GM19025 (cell line): ENCODE measurements around the gene SNAPC1.
"Not testable (repeated sequence)": the region's sequence is repeated elsewhere in the genome, so short reads cannot be mapped to it uniquely, and the experiment has no call there.

Source experiments
- ATAC-seq: cut with Tn5 transposase; IDR thresholded peaks from one replicate; pipeline ENCODE4 v1.9.1; 2021; ENCODE audit warnings: mild to moderate bottlenecking, low read depth, moderate library complexity; ENCODE audit not compliant: unreplicated experiment

Gene SNAPC1

GRCh38 chr14:61749264-61749663, 13.0 kb upstream of the SNAPC1 start:
- ATAC-seq = no peak

- ATAC-seq = no peak
Measured at GRCh38 chr14:61749867-61750266, 12.4 kb upstream of the SNAPC1 start.

- ATAC-seq = peak; percentile 95
Measured at GRCh38 chr14:61750708-61751474, 11.3 kb upstream of the SNAPC1 start.

- no peak for ATAC-seq
Measured at GRCh38 chr14:61751475-61751989, 10.7 kb upstream of the SNAPC1 start.

- no peak for ATAC-seq
Measured at GRCh38 chr14:61752626-61753025, 9.6 kb upstream of the SNAPC1 start.

GRCh38 chr14:61753631-61754030, 8.6 kb upstream of the SNAPC1 start:
- no peak for ATAC-seq

- ATAC-seq = no peak
Measured at GRCh38 chr14:61754627-61755381, 7.4 kb upstream of the SNAPC1 start.

GRCh38 chr14:61755382-61755742, 6.9 kb upstream of the SNAPC1 start:
- ATAC-seq = not testable (repeated sequence)

- no peak for ATAC-seq
Measured at GRCh38 chr14:61756135-61756534, 6.1 kb upstream of the SNAPC1 start.

GRCh38 chr14:61759878-61760277, 2.3 kb upstream of the SNAPC1 start:
- no peak for ATAC-seq

- no peak for ATAC-seq
Measured at GRCh38 chr14:61761557-61761956, 663 bp upstream of the SNAPC1 start.

- no peak for ATAC-seq
Measured at GRCh38 chr14:61764342-61765122, 2.3 kb downstream of the SNAPC1 start.

- no peak for ATAC-seq
Measured at GRCh38 chr14:61765225-61765943, 3.2 kb downstream of the SNAPC1 start.

GRCh38 chr14:61766151-61766550, 3.9 kb downstream of the SNAPC1 start:
- ATAC-seq = no peak

GRCh38 chr14:61768240-61768639, 6.0 kb downstream of the SNAPC1 start:
- ATAC-seq = no peak

- ATAC-seq = no peak
Measured at GRCh38 chr14:61769893-61770292, 7.7 kb downstream of the SNAPC1 start.

GRCh38 chr14:61774861-61775260, 12.6 kb downstream of the SNAPC1 start:
- no peak for ATAC-seq

- no peak for ATAC-seq
Measured at GRCh38 chr14:61780125-61780524, 17.9 kb downstream of the SNAPC1 start.

- ATAC-seq = no peak
Measured at GRCh38 chr14:61797309-61797708, 35.1 kb downstream of the SNAPC1 start.

- no peak for ATAC-seq
Measured at GRCh38 chr14:61802010-61802568, 39.9 kb downstream of the SNAPC1 start.
